GM18520 (cell line): ENCODE measurements around the gene PICK1.
"Not testable (repeated sequence)": the region's sequence is repeated elsewhere in the genome, so short reads cannot be mapped to it uniquely, and the experiment has no call there.

Experiments used
- ATAC-seq: cut with Tn5 transposase; IDR thresholded peaks from one replicate; pipeline ENCODE4 v1.9.1; 2021; ENCODE audit not compliant: unreplicated experiment

Gene PICK1

GRCh38 chr22:38030311-38031133 lies 26.7 kb upstream of the PICK1 start:
- ATAC-seq: no peak

GRCh38 chr22:38031491-38031890 lies 25.7 kb upstream of the PICK1 start:
- ATAC-seq: no peak

DNA sequence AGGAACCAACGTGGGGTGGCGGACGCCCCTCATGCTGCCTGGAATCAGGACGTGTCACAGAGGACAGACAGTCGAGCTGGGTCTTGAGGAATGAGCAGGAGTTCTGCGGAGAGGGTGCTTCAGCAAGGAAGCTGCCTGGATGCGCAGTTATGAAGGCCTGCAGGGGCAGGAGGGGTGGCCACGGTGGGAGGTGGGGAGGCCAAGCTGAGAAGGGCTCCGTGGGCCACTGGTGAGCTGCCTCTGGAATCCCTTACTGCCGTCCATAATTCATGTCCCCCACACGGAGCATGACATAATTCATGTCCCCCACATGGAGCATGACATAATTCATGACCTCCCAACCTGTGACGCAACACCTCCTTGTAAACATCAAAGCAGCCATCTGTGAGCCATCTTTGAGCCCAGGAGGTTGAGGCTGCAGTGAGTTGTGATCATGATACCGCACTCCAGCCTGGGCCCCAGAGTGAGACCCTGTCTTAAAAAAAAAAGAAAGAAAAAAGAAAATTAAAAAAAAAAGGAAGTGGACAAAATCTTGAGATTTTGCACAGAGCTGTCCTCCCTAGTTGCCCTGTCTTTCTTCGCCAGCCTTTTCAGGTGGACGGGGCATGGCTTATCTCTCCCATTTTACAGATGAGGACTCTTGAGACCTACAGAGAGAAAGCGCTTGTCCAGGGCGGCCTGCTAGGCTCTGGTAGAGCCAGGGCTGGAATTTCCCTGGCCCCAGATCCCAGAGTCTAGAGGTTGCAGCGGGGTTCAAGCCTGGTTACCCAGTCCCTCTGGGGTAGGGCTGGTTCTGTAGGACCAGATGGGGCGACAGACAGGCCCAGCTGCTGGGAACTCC lies 24.3 kb upstream of the PICK1 start:
- no peak for ATAC-seq

DNA sequence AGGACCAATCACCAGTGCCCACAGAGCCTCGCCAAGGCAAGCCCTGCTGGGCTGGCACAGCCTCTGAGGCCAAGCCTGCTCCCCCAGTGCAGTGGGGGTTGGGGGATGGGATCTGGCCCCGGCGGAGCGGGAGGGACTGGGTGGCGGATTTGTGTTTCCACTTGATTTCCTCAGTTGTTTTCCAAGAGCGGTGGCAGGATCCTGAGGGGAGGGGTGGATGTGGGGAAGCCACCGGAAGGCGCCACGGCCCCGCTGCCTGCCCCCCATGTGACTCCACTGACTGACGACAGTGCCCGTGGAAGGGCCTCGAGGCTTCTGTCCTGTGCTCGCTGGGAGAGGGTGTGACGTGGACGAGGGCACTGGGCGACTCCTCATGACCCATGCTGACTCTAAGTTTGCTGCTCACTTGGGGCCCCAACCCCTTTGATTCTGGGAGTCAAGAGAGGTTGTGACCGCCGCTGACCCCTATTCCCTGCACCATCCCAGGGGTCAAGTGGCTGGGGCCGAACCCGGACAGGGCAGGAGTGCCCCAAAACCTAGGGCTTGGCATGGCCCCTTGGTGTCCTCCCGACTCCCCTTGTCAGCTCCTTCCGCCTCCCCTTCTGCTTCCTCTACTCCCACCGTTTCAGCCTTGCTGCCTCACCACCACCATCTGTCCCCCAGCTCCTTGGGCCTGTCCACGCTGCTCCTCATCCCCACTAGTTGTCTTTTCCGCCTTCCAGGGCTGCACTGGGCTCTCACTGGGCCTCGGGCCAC lies 23.5 kb upstream of the PICK1 start:
- no peak for ATAC-seq

DNA sequence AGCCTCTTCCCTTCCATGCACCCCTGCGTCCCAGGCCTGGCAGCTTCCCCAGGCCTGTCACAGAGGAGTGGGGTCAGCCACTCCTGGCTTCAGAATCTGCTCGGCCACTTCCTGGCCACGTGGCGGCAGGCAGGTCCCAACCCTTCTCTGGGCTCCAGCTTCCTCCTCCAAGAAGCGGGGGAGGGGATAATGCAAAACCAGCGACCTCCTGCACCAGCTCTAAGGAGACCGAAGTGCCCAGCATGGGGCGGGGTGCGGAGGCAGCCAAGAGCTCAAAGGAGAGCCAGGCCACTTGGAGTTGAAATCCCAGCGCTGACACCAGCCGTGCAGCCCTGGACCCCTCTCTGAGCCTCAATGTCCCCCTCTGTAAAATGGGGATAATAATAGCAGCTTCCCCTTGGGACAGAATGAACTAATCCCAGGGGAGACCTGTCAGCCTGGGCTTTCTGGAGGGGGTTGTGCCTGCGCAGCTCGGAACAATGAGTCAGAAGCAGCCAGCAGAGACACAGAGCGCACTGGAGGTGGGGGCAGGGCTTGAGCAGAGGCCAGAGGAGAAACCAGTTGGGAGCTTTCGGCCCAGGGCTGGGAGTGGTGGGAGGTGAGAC lies 22.8 kb upstream of the PICK1 start:
- ATAC-seq: no peak

GRCh38 chr22:38034884-38035529 lies 22.2 kb upstream of the PICK1 start:
- ATAC-seq: no peak

GRCh38 chr22:38035530-38035885 lies 21.7 kb upstream of the PICK1 start:
- ATAC-seq: no peak

GRCh38 chr22:38036392-38037062 lies 20.7 kb upstream of the PICK1 start:
- ATAC-seq: no peak

- ATAC-seq: not testable (repeated sequence)
Observed at GRCh38 chr22:38037367-38038150, 19.6 kb upstream of the PICK1 start.

GRCh38 chr22:38038426-38038825 lies 18.8 kb upstream of the PICK1 start:
- no peak for ATAC-seq

DNA sequence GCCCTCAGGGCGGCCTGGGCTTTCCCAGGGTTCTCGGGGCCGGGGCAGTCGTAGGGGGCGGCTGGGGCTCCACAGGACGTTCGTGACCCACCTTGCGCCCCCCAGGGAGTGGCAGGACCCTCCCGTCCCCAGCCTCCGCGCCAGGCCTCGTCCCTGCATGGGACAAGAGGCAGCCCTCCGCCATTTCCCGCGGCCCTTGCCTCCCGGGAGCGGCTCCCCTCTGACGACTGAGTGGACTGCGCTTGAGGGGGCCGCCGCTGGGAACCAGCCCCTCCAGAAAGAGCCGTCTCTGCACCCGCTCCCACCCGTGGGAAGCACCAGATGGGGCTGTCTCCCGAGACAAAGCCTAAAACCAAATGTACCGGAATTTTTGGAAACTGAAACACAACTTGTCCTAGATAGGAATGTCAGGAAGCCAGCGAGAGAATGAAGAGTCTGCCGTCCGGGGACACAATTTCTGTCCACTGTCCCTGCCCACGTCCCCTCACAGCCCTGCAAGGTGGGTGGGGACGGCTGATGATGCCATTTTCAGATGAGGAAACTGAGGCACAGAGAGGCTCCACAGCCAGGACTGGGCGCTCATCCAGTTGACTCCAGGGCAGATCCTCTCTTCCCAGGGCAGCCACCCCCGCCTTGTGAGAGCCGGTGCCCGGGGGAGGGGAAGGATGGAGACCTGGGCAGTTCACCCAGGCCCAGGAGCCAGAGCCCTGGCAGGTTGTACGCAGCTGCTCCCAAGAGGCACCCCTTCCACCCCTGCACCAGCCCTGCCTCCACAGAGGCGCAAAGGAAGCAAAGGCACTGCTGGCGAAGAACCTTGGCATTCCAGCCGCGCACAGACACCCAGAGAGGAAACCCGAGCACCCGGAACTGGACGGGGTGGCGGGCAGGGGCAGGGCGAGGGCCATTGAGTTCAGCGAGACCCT lies 18.1 kb upstream of the PICK1 start:
- ATAC-seq: no peak

DNA sequence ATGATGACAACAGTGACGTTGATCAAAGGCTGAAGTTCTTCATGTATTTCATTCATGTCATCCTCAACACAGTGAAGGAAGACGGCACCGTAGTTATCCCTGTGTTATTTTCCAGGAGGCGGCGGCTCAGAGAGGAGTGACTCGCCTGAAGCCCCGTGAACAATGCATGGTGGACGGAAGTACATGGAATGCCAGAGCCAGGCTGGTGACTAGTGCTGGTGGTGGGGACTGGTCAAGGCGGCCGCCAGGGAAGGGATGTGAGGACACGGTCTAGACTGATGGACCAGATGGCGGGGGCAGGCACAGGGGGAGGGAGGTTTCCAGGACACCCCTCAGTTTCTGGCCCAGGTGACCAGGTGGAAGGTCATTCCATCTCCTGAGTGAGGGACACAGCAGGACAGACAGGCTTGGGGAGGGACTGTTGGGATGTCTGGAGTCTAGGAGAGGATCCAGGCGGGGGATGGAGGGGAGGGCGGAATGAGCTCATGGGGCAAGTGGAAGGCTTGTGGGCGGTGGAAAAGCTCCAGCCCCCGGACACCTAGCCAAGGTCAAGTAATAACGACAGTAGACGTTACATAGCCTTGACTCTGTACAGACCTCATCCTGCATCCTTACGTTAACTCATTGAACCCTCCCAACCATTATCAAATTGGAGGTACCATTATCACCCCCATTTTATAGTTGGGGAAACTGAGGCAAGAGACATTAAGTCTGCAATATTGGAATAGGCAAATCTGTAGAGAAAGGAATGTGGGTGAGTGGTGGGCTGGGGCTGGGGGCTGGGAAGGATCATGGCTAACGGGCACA lies 16.0 kb upstream of the PICK1 start:
- ATAC-seq: no peak

DNA sequence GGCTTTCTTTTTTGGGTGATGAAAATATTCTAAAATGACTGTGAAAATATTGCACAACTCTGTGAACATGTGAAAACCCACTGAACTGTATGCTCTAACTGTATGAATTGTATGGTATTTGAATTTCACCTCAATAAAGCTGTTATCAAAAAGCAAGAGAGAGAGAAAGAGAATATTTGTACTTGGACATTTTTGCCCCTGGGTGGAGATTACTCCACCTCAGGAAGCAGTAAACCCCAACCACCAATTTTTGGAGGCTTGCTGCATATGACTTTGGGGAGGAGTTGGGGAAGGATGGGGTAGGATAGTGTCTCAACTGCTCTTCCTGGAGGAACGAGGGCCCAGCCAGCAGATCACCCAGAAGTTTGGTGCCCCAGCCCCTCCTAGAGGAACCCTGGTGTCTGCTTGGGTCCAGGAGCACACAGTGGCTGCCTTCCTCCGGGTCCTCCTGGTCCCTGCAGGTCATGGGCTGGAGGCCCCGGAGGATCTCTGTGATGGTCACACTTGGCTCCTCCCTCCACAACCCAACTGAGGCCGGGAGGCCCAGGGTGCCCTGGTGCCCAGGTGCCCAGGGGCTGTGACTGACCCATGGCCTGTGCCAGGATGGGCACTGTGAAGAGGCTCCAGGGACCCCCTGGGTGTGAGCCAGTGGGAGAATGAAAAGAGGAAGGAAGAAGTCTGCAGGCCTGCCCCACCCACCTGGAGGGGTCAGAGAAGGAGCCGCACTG lies 15.3 kb upstream of the PICK1 start:
- ATAC-seq: no peak

- no peak for ATAC-seq
Observed at GRCh38 chr22:38042488-38042790, 14.8 kb upstream of the PICK1 start.

DNA sequence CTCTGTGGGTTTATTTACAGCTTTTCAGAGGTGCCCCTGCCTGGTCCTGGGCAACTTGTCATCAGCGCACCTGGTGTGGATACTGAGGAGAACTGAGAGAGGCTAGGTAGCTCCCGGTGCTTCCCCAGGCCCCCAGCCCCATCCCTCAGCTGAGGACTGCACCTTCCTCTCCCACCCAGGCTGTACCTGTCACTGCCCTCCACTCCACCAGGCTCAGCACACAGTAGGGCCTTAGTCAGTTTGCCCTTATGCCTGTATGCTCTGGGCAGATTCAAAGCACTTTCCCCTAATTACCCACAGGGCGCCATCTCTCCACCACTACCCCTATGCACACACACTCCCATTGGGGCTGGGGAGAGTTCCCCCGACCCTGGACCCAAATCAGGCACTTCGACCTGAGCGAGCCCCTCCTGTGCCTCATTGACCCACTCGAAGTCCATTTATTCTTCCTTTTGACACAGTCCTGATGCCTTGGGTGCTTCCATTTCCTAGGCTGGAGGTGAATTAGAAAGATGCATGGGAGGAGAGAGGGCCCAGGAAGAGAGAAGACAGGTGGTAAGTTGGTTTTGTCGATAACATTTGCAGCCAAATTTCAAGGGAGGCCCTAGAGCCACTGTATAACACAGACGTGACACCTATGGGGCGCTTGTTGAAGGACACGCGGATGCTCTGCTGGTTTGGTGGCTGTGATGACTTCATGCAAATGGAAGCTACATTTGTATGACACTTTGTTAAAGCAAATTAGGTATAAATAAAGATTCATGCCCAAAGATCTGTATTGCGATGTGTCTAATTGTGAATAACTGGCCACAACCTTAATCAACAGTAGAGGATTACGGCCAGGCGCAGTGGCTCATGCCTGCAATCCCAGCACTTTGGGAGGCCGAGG lies 13.8 kb upstream of the PICK1 start:
- no peak for ATAC-seq
